H9 (cell line): Measurements from ENCODE around the gene MTG2. TPM values are rescaled to one million over a fixed set of nuclear protein-coding genes. Genes with fewer than 3 reads are reported as not detected.

ENCODE experiments used
- DNase-seq: peaks from one replicate; pipeline ENCODE4 v3.0.0-alpha.2; 2017
- H2AFZ ChIP-seq: one replicate; pipeline ENCODE4 v1.6.1; 2013; ENCODE audit warnings: mild to moderate bottlenecking, low read length, control low read depth, moderate library complexity
- H2AK5ac ChIP-seq: 2 replicates; pipeline ENCODE4 v1.6.1; 2013; ENCODE audit warnings: low read length, control low read depth, mixed read lengths; ENCODE audit not compliant: insufficient read length
- H2BK120ac ChIP-seq: one replicate; pipeline ENCODE4 v1.6.1; 2013; ENCODE audit warnings: low read depth, mild to moderate bottlenecking, low read length, control low read depth, inconsistent platforms; ENCODE audit not compliant: poor library complexity, severe bottlenecking
- H2BK12ac ChIP-seq: 2 replicates; pipeline ENCODE4 v1.6.1; 2013; ENCODE audit warnings: low read length, control low read depth, mixed read lengths, low read depth; ENCODE audit not compliant: insufficient read length
- H2BK15ac ChIP-seq: 2 replicates; pipeline ENCODE4 v1.6.1; 2013; ENCODE audit warnings: low read depth, low read length, control low read depth
- H2BK20ac ChIP-seq: one replicate; pipeline ENCODE4 v1.6.1; 2013; ENCODE audit warnings: low read depth, mild to moderate bottlenecking, low read length, control low read depth, inconsistent platforms; ENCODE audit not compliant: poor library complexity, severe bottlenecking
- H2BK5ac ChIP-seq: 2 replicates; pipeline ENCODE4 v1.6.1; 2013; ENCODE audit warnings: low read length, control low read depth, mixed read lengths; ENCODE audit not compliant: insufficient read length
- H3K14ac ChIP-seq: 2 replicates; pipeline ENCODE4 v1.6.1; 2013; ENCODE audit warnings: low read length, control low read depth; ENCODE audit not compliant: insufficient read depth
- H3K18ac ChIP-seq: 2 replicates; pipeline ENCODE4 v1.6.1; 2013; ENCODE audit warnings: low read depth, mild to moderate bottlenecking, mixed read lengths, low read length, control low read depth; ENCODE audit not compliant: insufficient read length
- H3K23ac ChIP-seq: 2 replicates; pipeline ENCODE4 v1.6.1; 2013; ENCODE audit warnings: low read length, control low read depth, mixed read lengths, low read depth; ENCODE audit not compliant: insufficient read length
- H3K23me2 ChIP-seq: 2 replicates; pipeline ENCODE4 v1.6.1; 2013; ENCODE audit warnings: low read depth, mild to moderate bottlenecking, mixed read lengths, low read length, control low read depth; ENCODE audit not compliant: insufficient read length, poor library complexity, severe bottlenecking
- H3K27ac ChIP-seq: 2 replicates; pipeline ENCODE4 v1.5.1; 2013; ENCODE audit warnings: low read length, control low read depth, mixed read lengths, low read depth; ENCODE audit not compliant: insufficient read length
- H3K27me3 ChIP-seq: 2 replicates; pipeline ENCODE4 v1.6.1; 2013; ENCODE audit warnings: low read length, control low read depth, inconsistent platforms; ENCODE audit not compliant: insufficient read depth
- H3K4ac ChIP-seq: 2 replicates; pipeline ENCODE4 v1.6.1; 2013; ENCODE audit warnings: low read depth, mild to moderate bottlenecking, control low read depth, inconsistent platforms, low read length, moderate library complexity
- H3K4me1 ChIP-seq: 2 replicates; pipeline ENCODE4 v1.6.1; 2013; ENCODE audit warnings: low read length, control low read depth, inconsistent platforms; ENCODE audit not compliant: insufficient read depth
- H3K4me2 ChIP-seq: 2 replicates; pipeline ENCODE4 v1.6.1; 2013; ENCODE audit warnings: low read length, control low read depth, mixed read lengths; ENCODE audit not compliant: insufficient read length, insufficient read depth
- H3K56ac ChIP-seq: 2 replicates; pipeline ENCODE4 v1.6.1; 2013; ENCODE audit warnings: low read depth, mild to moderate bottlenecking, mixed read lengths, low read length, control low read depth; ENCODE audit not compliant: insufficient read length
- H3K79me1 ChIP-seq: 2 replicates; pipeline ENCODE4 v1.6.1; 2013; ENCODE audit warnings: low read depth, mild to moderate bottlenecking, moderate library complexity, low read length, control low read depth, inconsistent platforms; ENCODE audit not compliant: insufficient read depth, poor library complexity, severe bottlenecking
- H3K79me2 ChIP-seq: 2 replicates; pipeline ENCODE4 v1.6.1; 2013; ENCODE audit warnings: low read length, control low read depth, inconsistent platforms; ENCODE audit not compliant: insufficient read depth
- H3K9ac ChIP-seq: 2 replicates; pipeline ENCODE4 v1.6.1; 2013; ENCODE audit warnings: low read length, control low read depth, mixed read lengths; ENCODE audit not compliant: insufficient read length; ENCODE audit errors: extremely low read depth
- H3K9me3 ChIP-seq: one replicate; pipeline ENCODE4 v1.6.1; 2013; ENCODE audit warnings: low read depth, low read length, inconsistent platforms; ENCODE audit not compliant: control insufficient read depth
- H3T11ph ChIP-seq: one replicate; pipeline ENCODE4 v1.6.1; 2013; ENCODE audit warnings: mild to moderate bottlenecking, low read length, control low read depth, inconsistent platforms
- H4K20me1 ChIP-seq: one replicate; pipeline ENCODE4 v1.6.1; 2013; ENCODE audit not compliant: control insufficient read depth, insufficient read length, insufficient read depth
- H4K5ac ChIP-seq: 2 replicates; pipeline ENCODE4 v1.6.1; 2013; ENCODE audit warnings: low read depth, mild to moderate bottlenecking, mixed read lengths, low read length, control low read depth; ENCODE audit not compliant: insufficient read length
- H4K8ac ChIP-seq: replicated peaks from 2 replicates; pipeline ENCODE4 v1.6.1; 2013; ENCODE audit warnings: low read length, control low read depth, mixed read lengths, low read depth; ENCODE audit not compliant: insufficient read length
- H4K91ac ChIP-seq: 2 replicates; pipeline ENCODE4 v1.6.1; 2013; ENCODE audit warnings: low read depth, mild to moderate bottlenecking, moderate library complexity, mixed read lengths, low read length, control low read depth; ENCODE audit not compliant: insufficient read length
- H3K27ac Mint-ChIP-seq, 3 experiments: 2 replicates in 2 of 3; 3 replicates in 1 of 3; pipeline ENCODE4 v1.8.0; 2020 to 2021; ENCODE audit warnings: mixed read lengths in 3 of 3, mild to moderate bottlenecking in 1 of 3, moderate library complexity in 1 of 3
- H3K27me3 Mint-ChIP-seq: 2 replicates; pipeline ENCODE4 v1.8.0; 2021; ENCODE audit warnings: low read depth, mild to moderate bottlenecking, moderate library complexity, mixed read lengths
- H3K36me3 Mint-ChIP-seq, 3 experiments: 2 replicates in 2 of 3; 3 replicates in 1 of 3; pipeline ENCODE4 v1.8.0; 2020 to 2021; ENCODE audit warnings: low read depth in 3 of 3, mixed read lengths in 3 of 3; ENCODE audit not compliant: insufficient read depth in 1 of 3
- H3K4me1 Mint-ChIP-seq, 2 experiments: 2 replicates each; pipeline ENCODE4 v1.8.0; 2020; ENCODE audit warnings: mixed read lengths in 2 of 2
- H3K4me3 Mint-ChIP-seq, 2 experiments: 2 replicates in 1 of 2; 3 replicates in 1 of 2; pipeline ENCODE4 v1.8.0; 2020 to 2021; ENCODE audit warnings: mild to moderate bottlenecking in 2 of 2, mixed read lengths in 2 of 2, moderate library complexity in 1 of 2
- H3K9me3 Mint-ChIP-seq, 2 experiments: 2 replicates in 1 of 2; 3 replicates in 1 of 2; pipeline ENCODE4 v1.8.0; 2020; ENCODE audit warnings: mild to moderate bottlenecking in 2 of 2, mixed read lengths in 2 of 2, moderate library complexity in 1 of 2
- CTCF ChIP-seq: fragments of 200-600 bp; sonication (generic); conservative IDR thresholded peaks from 3 replicates; pipeline ENCODE4 v1.8.0; 2021; ENCODE audit warnings: antibody characterized with exemption, mild to moderate bottlenecking
- WGBS: extraction: QIAGEN DNeasy Blood & Tissue Kit; methylation state at CpG from one replicate; pipeline ENCODE4 v1.1.7; 2013; ENCODE audit warnings: missing lambda C conversion rate, low lambda C conversion rate, mixed read lengths; ENCODE audit not compliant: insufficient read length; ENCODE audit errors: extremely low coverage; 5-methylcytosine and 5-hydroxymethylcytosine counted together
- total RNA-seq: library from RNA; stranded (reverse); gene quantifications from 2 replicates; pipeline ENCODE4 v1.2.1, GENCODE V29; 2021

Gene MTG2
- total RNA-seq, 1 experiment from 2014 or later, result 25.1 TPM

GRCh38 chr20:62164879-62165761, 17.7 kb upstream of the MTG2 start:
- Mint-ChIP-seq H3K27ac (no peak overlapping the region), H3K4me1 (0 out of 4 replicates have a peak, but pooled peaks cover 0 to 2% of the 10 kb centered on the region in 2 experiments), H3K4me3 (no peak overlapping the region), H3K27me3 (no peaks in the 10 kb centered on the region), H3K9me3 (no peaks in the 10 kb centered on the region; a peak in 1 of 5 replicates), H3K36me3 (peaks cover 29 to 72% (median 62%) of the 10 kb centered on the region in 3 experiments)
- TF ChIP-seq CTCF, result no peak
- Histone ChIP-seq H3K79me1 (no peaks in the 10 kb centered on the region), H4K20me1 (no peaks in the 10 kb centered on the region), H3K23me2 (no peaks in the 10 kb centered on the region), H3K18ac (no peak overlapping the region), H2BK15ac (no peak overlapping the region), H3T11ph (no peak overlapping the region), H3K9ac (no peak overlapping the region), H2AFZ (no peak overlapping the region), H2AK5ac (no peak overlapping the region), H3K9me3 (no peaks in the 10 kb centered on the region), H3K56ac (no peak overlapping the region), H4K5ac (no peak overlapping the region), H3K27ac (no peak overlapping the region), H2BK5ac (no peak overlapping the region), H3K23ac (no peak overlapping the region), H3K4me2 (no peak overlapping the region), H3K27me3 (no peaks in the 10 kb centered on the region), H4K91ac (no peak overlapping the region), H3K4ac (no peak overlapping the region), H2BK120ac (no peak overlapping the region), H3K14ac (no peak overlapping the region; the same call in 1 of the 2 replicates), H4K8ac (no peak overlapping the region), H2BK12ac (no peak overlapping the region), H3K79me2 (no peaks in the 10 kb centered on the region), H2BK20ac (no peak overlapping the region), H3K4me1 (no peaks in the 10 kb centered on the region)
- no peak for DNase-seq
- no CpG with 5 or more reads among the region's 41 CpGs for WGBS
